WTC11 (cell line): ENCODE measurements around the gene FGFRL1. TPM values are rescaled to one million over a fixed set of nuclear protein-coding genes. Genes with fewer than 3 reads are reported as not detected.

Experiments
- ATAC-seq: fragments of 200-7000 bp; cut with Tn5 transposase; 2 replicates; pipeline ENCODE4 v1.10.0; 2021; ENCODE audit warnings: mild to moderate bottlenecking, moderate library complexity
- CTCF ChIA-PET: fragments of 300-600 bp; sonication (Branson Sonifier 250); formaldehyde crosslinking; loops from one replicate; lab custom pipeline; 2021; ENCODE audit warnings: antibody characterized with exemption; lab: Charles Lee
- POLR2A ChIA-PET: fragments of 350-600 bp; sonication (Branson Sonifier 250); formaldehyde crosslinking; loops from one replicate; lab custom pipeline; 2021; ENCODE audit warnings: antibody characterized with exemption; lab: Charles Lee
- DNase-seq: peaks from one replicate; pipeline ENCODE4 v3.0.0; 2021; ENCODE audit warnings: low spot score
- H3K27ac Mint-ChIP-seq: 2 replicates; pipeline ENCODE4 v1.8.0; 2021; ENCODE audit warnings: mixed read lengths
- H3K27me3 Mint-ChIP-seq: 2 replicates; pipeline ENCODE4 v1.8.0; 2021; ENCODE audit warnings: low read depth, mild to moderate bottlenecking, moderate library complexity, mixed read lengths
- H3K36me3 Mint-ChIP-seq: 2 replicates; pipeline ENCODE4 v1.8.0; 2021; ENCODE audit warnings: mixed read lengths
- H3K4me1 Mint-ChIP-seq: 2 replicates; pipeline ENCODE4 v1.8.0; 2022; ENCODE audit warnings: mixed read lengths
- H3K4me3 Mint-ChIP-seq: 2 replicates; pipeline ENCODE4 v1.8.0; 2021; ENCODE audit warnings: mild to moderate bottlenecking, moderate library complexity, mixed read lengths
- H3K9me3 Mint-ChIP-seq: 2 replicates; pipeline ENCODE4 v1.8.0; 2021; ENCODE audit warnings: mixed read lengths
- ATF6 ChIP-seq: sonication (generic); formaldehyde crosslinking; IDR thresholded peaks from 2 replicates; pipeline ENCODE4 v1.8.1; 2023; ENCODE audit warnings: mild to moderate bottlenecking, missing genetic modification reagents
- CREB1 ChIP-seq: sonication (generic); formaldehyde crosslinking; IDR thresholded peaks from 2 replicates; pipeline ENCODE4 v1.8.0; 2023; ENCODE audit warnings: mild to moderate bottlenecking, missing genetic modification reagents
- E2F4 ChIP-seq: sonication (generic); formaldehyde crosslinking; IDR thresholded peaks from 2 replicates; pipeline ENCODE4 v1.8.1; 2022; ENCODE audit warnings: low read depth, mild to moderate bottlenecking, moderate library complexity, missing genetic modification reagents, borderline replicate concordance
- ESRRA ChIP-seq: sonication (generic); formaldehyde crosslinking; IDR thresholded peaks from 2 replicates; pipeline ENCODE4 v1.8.1; 2022; ENCODE audit warnings: mild to moderate bottlenecking, missing genetic modification reagents, borderline replicate concordance
- FOXJ3 ChIP-seq: sonication (generic); formaldehyde crosslinking; IDR thresholded peaks from 2 replicates; pipeline ENCODE4 v1.9.0; 2021; ENCODE audit warnings: missing genetic modification reagents, mild to moderate bottlenecking, borderline replicate concordance
- FOXK1 ChIP-seq: sonication (generic); formaldehyde crosslinking; IDR thresholded peaks from 2 replicates; pipeline ENCODE4 v1.8.0; 2022; ENCODE audit warnings: mild to moderate bottlenecking, moderate library complexity, missing genetic modification reagents
- JAZF1 ChIP-seq: fragments of 250-450 bp; sonication (Bioruptor Pico); IDR thresholded peaks from 2 replicates; pipeline ENCODE4 v1.9.0; 2021; ENCODE audit warnings: moderate library complexity, mild to moderate bottlenecking, inconsistent platforms
- MAX ChIP-seq: sonication (generic); formaldehyde crosslinking; IDR thresholded peaks from 2 replicates; pipeline ENCODE4 v1.8.0; 2022; ENCODE audit warnings: mild to moderate bottlenecking, missing genetic modification reagents
- MLX ChIP-seq: sonication (generic); formaldehyde crosslinking; IDR thresholded peaks from 2 replicates; pipeline ENCODE4 v1.8.1; 2023; ENCODE audit warnings: mild to moderate bottlenecking, missing genetic modification reagents, moderate library complexity
- MYBL2 ChIP-seq: sonication (generic); formaldehyde crosslinking; IDR thresholded peaks from 2 replicates; pipeline ENCODE4 v1.8.1; 2023; ENCODE audit warnings: mild to moderate bottlenecking, moderate library complexity, missing genetic modification reagents
- NR1H2 ChIP-seq: sonication (generic); formaldehyde crosslinking; IDR thresholded peaks from 2 replicates; pipeline ENCODE4 v1.9.0; 2021; ENCODE audit warnings: mild to moderate bottlenecking, moderate library complexity, missing genetic modification reagents
- OVOL2 ChIP-seq: fragments of 250-450 bp; sonication (Bioruptor Pico); IDR thresholded peaks from 2 replicates; pipeline ENCODE4 v1.9.0; 2021; ENCODE audit warnings: mild to moderate bottlenecking, borderline replicate concordance
- PRRX2 ChIP-seq: fragments of 250-450 bp; sonication (Bioruptor Pico); IDR thresholded peaks from 2 replicates; pipeline ENCODE4 v1.8.0; 2021; ENCODE audit warnings: mild to moderate bottlenecking
- SMAD4 ChIP-seq: sonication (generic); formaldehyde crosslinking; IDR thresholded peaks from 2 replicates; pipeline ENCODE4 v1.8.0; 2022; ENCODE audit warnings: mild to moderate bottlenecking, missing genetic modification reagents
- SOX15 ChIP-seq: fragments of 250-450 bp; sonication (Bioruptor Pico); IDR thresholded peaks from 2 replicates; pipeline ENCODE4 v1.9.0; 2021; ENCODE audit warnings: mild to moderate bottlenecking
- TCF7 ChIP-seq: sonication (generic); formaldehyde crosslinking; IDR thresholded peaks from 2 replicates; pipeline ENCODE4 v1.8.0; 2022; ENCODE audit warnings: mild to moderate bottlenecking, low read depth, missing genetic modification reagents, moderate library complexity
- TEAD1 ChIP-seq: sonication (generic); formaldehyde crosslinking; IDR thresholded peaks from 2 replicates; pipeline ENCODE4 v1.8.0; 2022; ENCODE audit warnings: mild to moderate bottlenecking, missing genetic modification reagents
- ZNF121 ChIP-seq: sonication (generic); formaldehyde crosslinking; IDR thresholded peaks from 2 replicates; pipeline ENCODE4 v1.8.0; 2023; ENCODE audit warnings: missing genetic modification reagents
- ZNF138 ChIP-seq: sonication (generic); formaldehyde crosslinking; conservative IDR thresholded peaks from 2 replicates; pipeline ENCODE4 v1.8.1; 2022; ENCODE audit warnings: mild to moderate bottlenecking, moderate library complexity, missing genetic modification reagents
- ZNF232 ChIP-seq: sonication (generic); formaldehyde crosslinking; IDR thresholded peaks from 2 replicates; pipeline ENCODE4 v1.8.0; 2022; ENCODE audit warnings: mild to moderate bottlenecking, missing genetic modification reagents
- ZNF423 ChIP-seq: fragments of 250-450 bp; sonication (Bioruptor Pico); IDR thresholded peaks from 2 replicates; pipeline ENCODE4 v2.1.2; 2022; ENCODE audit warnings: mild to moderate bottlenecking, moderate library complexity
- total RNA-seq: library from RNA; stranded (reverse); gene quantifications from 3 replicates; pipeline ENCODE4 v1.2.3, GENCODE V29; 2021
- TF ChIP-seq, protein P1 (sequence below): fragments of 250-450 bp; sonication (Bioruptor Pico); IDR thresholded peaks from 2 replicates; pipeline ENCODE4 v1.9.0; 2021; ENCODE audit warnings: mild to moderate bottlenecking
- TF ChIP-seq, protein P2 (sequence below): sonication (generic); formaldehyde crosslinking; IDR thresholded peaks from 2 replicates; pipeline ENCODE4 v1.8.1; 2022; ENCODE audit warnings: mild to moderate bottlenecking, moderate library complexity, missing genetic modification reagents
- TF ChIP-seq, protein P3 (sequence below): sonication (generic); formaldehyde crosslinking; IDR thresholded peaks from 2 replicates; pipeline ENCODE4 v1.8.1; 2022; ENCODE audit warnings: missing genetic modification reagents, borderline replicate concordance

Gene FGFRL1
- total RNA-seq, 1 experiment from 2014 or later = 25.9 TPM

GRCh38 chr4:1019729-1020470 is 8.5 kb downstream of the FGFRL1 start (continued):
- no peak for TF ChIP-seq FOXJ3
- no peak for TF ChIP-seq ZNF423 (CRISPR knock-in tag)
- TF ChIP-seq PRRX2 (CRISPR knock-in tag) = no peak

- Mint-ChIP-seq H3K4me3 (no peak overlapping the region), H3K27me3 (no peaks in the 10 kb centered on the region), H3K9me3 (no peaks in the 10 kb centered on the region), H3K36me3 (peaks cover 12% of the 10 kb centered on the region), H3K4me1 (no peaks in the 10 kb centered on the region; the same call in 1 of the 2 replicates), H3K27ac (no peak overlapping the region)
- ATAC-seq (no peak), DNase-seq (no peak)
- TF ChIP-seq MYBL2 (CRISPR knock-in tag) = no peak
- TF ChIP-seq SMAD4 = no peak
- TF ChIP-seq JAZF1 (CRISPR knock-in tag) = no peak
- no peak for TF ChIP-seq MLX (CRISPR knock-in tag)
- no peak for TF ChIP-seq NR1H2 (CRISPR knock-in tag)
- TF ChIP-seq PRRX2 (CRISPR knock-in tag) = no peak
- TF ChIP-seq TEAD1 = no peak
- no peak for TF ChIP-seq MAX
- no peak for TF ChIP-seq CREB1 (CRISPR knock-in tag)
- TF ChIP-seq, protein P1, sequence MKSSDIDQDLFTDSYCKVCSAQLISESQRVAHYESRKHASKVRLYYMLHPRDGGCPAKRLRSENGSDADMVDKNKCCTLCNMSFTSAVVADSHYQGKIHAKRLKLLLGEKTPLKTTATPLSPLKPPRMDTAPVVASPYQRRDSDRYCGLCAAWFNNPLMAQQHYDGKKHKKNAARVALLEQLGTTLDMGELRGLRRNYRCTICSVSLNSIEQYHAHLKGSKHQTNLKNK (CRISPR knock-in tag) = no peak
- no peak for TF ChIP-seq ZNF121
- POLR2A ChIA-PET = interaction anchor here (0.5 kb wide), 1 partner anchor 33 kb away, joined by 8 read pairs; no protein-coding TSS in a partner anchor
- CTCF ChIA-PET = no interaction called here
Observed at GRCh38 chr4:1021386-1022050, 10.1 kb downstream of the FGFRL1 start.

DNA sequence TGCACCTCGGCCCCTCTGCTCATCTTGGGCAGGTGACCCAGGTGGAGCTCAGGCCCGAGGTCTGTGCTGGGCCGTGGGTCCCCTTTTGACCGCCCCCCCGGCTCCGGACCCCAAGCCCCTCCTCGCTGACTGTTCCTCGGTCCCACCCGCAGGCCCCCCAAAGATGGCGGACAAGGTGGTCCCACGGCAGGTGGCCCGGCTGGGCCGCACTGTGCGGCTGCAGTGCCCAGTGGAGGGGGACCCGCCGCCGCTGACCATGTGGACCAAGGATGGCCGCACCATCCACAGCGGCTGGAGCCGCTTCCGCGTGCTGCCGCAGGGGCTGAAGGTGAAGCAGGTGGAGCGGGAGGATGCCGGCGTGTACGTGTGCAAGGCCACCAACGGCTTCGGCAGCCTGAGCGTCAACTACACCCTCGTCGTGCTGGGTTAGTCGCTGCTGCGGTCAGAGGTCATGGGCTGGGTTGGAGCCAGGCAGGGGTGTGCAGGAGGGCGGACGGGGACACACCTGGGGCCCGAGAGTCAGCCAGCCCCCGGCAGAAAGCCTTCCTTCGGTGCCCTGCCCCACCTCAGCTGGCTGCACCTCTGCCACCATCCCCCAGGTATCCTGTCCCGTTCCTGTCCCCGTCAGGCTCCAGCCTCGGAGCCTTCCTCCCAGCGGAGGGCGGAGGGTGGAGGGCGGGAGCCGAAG is 10.8 kb downstream of the FGFRL1 start:
- no peaks in the 10 kb centered on the region; the same call in 1 of the 2 replicates for H3K4me1 Mint-ChIP-seq
- CTCF ChIA-PET = no interaction called here
- H3K36me3 Mint-ChIP-seq = peaks cover 12% of the 10 kb centered on the region
- ATAC-seq (no peak), DNase-seq (no peak)
- H3K27ac Mint-ChIP-seq = no peak overlapping the region
- no peaks in the 10 kb centered on the region for H3K27me3 Mint-ChIP-seq
- POLR2A ChIA-PET = interaction anchor here (0.5 kb wide), 1 partner anchor 32 kb away, joined by 8 read pairs; no protein-coding TSS in a partner anchor
- no peak overlapping the region for H3K4me3 Mint-ChIP-seq
- no peaks in the 10 kb centered on the region for H3K9me3 Mint-ChIP-seq
- TF ChIP-seq OVOL2 (CRISPR knock-in tag) = no peak
- TF ChIP-seq FOXK1 (CRISPR knock-in tag) = no peak
- TF ChIP-seq ZNF232 (CRISPR knock-in tag) = no peak
- TF ChIP-seq, protein P2, sequence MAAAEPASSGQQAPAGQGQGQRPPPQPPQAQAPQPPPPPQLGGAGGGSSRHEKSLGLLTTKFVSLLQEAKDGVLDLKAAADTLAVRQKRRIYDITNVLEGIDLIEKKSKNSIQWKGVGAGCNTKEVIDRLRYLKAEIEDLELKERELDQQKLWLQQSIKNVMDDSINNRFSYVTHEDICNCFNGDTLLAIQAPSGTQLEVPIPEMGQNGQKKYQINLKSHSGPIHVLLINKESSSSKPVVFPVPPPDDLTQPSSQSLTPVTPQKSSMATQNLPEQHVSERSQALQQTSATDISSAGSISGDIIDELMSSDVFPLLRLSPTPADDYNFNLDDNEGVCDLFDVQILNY = no peak
- TF ChIP-seq SOX15 (CRISPR knock-in tag) = no peak
- no peak for TF ChIP-seq TCF7 (CRISPR knock-in tag)
- TF ChIP-seq ZNF138 (CRISPR knock-in tag) = no peak
- TF ChIP-seq, protein P3, sequence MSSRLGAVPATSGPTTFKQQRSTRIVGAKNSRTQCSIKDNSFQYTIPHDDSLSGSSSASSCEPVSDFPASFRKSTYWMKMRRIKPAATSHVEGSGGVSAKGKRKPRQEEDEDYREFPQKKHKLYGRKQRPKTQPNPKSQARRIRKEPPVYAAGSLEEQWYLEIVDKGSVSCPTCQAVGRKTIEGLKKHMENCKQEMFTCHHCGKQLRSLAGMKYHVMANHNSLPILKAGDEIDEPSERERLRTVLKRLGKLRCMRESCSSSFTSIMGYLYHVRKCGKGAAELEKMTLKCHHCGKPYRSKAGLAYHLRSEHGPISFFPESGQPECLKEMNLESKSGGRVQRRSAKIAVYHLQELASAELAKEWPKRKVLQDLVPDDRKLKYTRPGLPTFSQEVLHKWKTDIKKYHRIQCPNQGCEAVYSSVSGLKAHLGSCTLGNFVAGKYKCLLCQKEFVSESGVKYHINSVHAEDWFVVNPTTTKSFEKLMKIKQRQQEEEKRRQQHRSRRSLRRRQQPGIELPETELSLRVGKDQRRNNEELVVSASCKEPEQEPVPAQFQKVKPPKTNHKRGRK = no peak
- TF ChIP-seq E2F4 (CRISPR knock-in tag) = no peak
- TF ChIP-seq ATF6 = no peak
- TF ChIP-seq MLX (CRISPR knock-in tag) = no peak
- TF ChIP-seq ESRRA (CRISPR knock-in tag) = no peak
